Adipocyte (in vitro differentiated cells): ENCODE results near the gene ABI2.
"Not testable (repeated sequence)": the region's sequence is repeated elsewhere in the genome, so short reads cannot be mapped to it uniquely, and the experiment has no call there.

Experiments
- DNase-seq: peaks from one replicate; pipeline ENCODE4 v3.0.0-alpha.2; 2015; ENCODE audit warnings: low read depth
- H3K27me3 ChIP-seq: replicated peaks from 2 replicates; pipeline ENCODE4 v1.7.0; 2013; ENCODE audit warnings: mild to moderate bottlenecking, low read length, moderate library complexity; ENCODE audit not compliant: control insufficient read depth, insufficient read depth
- H3K36me3 ChIP-seq: 2 replicates; pipeline ENCODE4 v1.7.0; 2013; ENCODE audit warnings: low read length, mild to moderate bottlenecking, moderate library complexity; ENCODE audit not compliant: control insufficient read depth, insufficient read depth, severe bottlenecking
- H3K4me1 ChIP-seq: 2 replicates; pipeline ENCODE4 v1.7.0; 2013; ENCODE audit warnings: mild to moderate bottlenecking, low read length, moderate library complexity; ENCODE audit not compliant: control insufficient read depth, insufficient read depth
- H3K4me3 ChIP-seq: 2 replicates; pipeline ENCODE4 v1.7.0; 2013; ENCODE audit warnings: mild to moderate bottlenecking, low read length, moderate library complexity
- H3K9ac ChIP-seq: 2 replicates; pipeline ENCODE4 v1.7.0; 2013; ENCODE audit warnings: mild to moderate bottlenecking, low read length, moderate library complexity
- H3K9me3 ChIP-seq: 2 replicates; pipeline ENCODE4 v1.7.0; 2013; ENCODE audit warnings: mild to moderate bottlenecking, low read length, moderate library complexity; ENCODE audit not compliant: control insufficient read depth

ABI2 gene

GRCh38 chr2:203395858-203396257 lies 67.7 kb downstream of the ABI2 start:
- Histone ChIP-seq H3K36me3 (peaks cover 18% of the 10 kb centered on the region), H3K4me1 (peaks cover 5% of the 10 kb centered on the region), H3K4me3 (no peak overlapping the region), H3K9me3 (no peaks in the 10 kb centered on the region), H3K27me3 (no peaks in the 10 kb centered on the region), H3K9ac (no peak overlapping the region)
- no peak for DNase-seq

GRCh38 chr2:203396667-203397066 lies 68.5 kb downstream of the ABI2 start:
- Histone ChIP-seq H3K4me3 (no peak overlapping the region), H3K4me1 (peaks cover 13% of the 10 kb centered on the region), H3K27me3 (no peaks in the 10 kb centered on the region), H3K9me3 (no peaks in the 10 kb centered on the region), H3K36me3 (peaks cover 18% of the 10 kb centered on the region), H3K9ac (no peak overlapping the region)
- DNase-seq = no peak

- H3K9me3 ChIP-seq = no peaks in the 10 kb centered on the region
- peaks cover 9% of the 10 kb centered on the region for H3K36me3 ChIP-seq
- H3K4me1 ChIP-seq = peaks cover 31% of the 10 kb centered on the region
- no peak for DNase-seq
- H3K27me3 ChIP-seq = no peaks in the 10 kb centered on the region
- no peak overlapping the region for H3K4me3 ChIP-seq
- H3K9ac ChIP-seq = no peak overlapping the region
Measured at GRCh38 chr2:203399031-203399430, 70.8 kb downstream of the ABI2 start.

GRCh38 chr2:203400805-203401585 lies 72.8 kb downstream of the ABI2 start:
- peaks cover 9% of the 10 kb centered on the region for H3K36me3 ChIP-seq
- no peak for DNase-seq

GRCh38 chr2:203404996-203405395 lies 76.8 kb downstream of the ABI2 start:
- Histone ChIP-seq H3K27me3 (no peaks in the 10 kb centered on the region), H3K9me3 (no peaks in the 10 kb centered on the region), H3K4me3 (no peak overlapping the region), H3K4me1 (peaks cover 55% of the 10 kb centered on the region), H3K9ac (no peak overlapping the region), H3K36me3 (peaks cover 3% of the 10 kb centered on the region)
- DNase-seq = no peak

More at GRCh38 chr2:203400805-203401585, 72.8 kb downstream of the ABI2 start:
- Histone ChIP-seq H3K4me3 (peak overlapping the region; percentile 36), H3K9ac (no peak overlapping the region), H3K4me1 (peaks cover 49% of the 10 kb centered on the region), H3K9me3 (no peaks in the 10 kb centered on the region), H3K27me3 (no peaks in the 10 kb centered on the region)

GRCh38 chr2:203407496-203407895 lies 79.3 kb downstream of the ABI2 start:
- H3K4me3 ChIP-seq = no peak overlapping the region
- peaks cover 43% of the 10 kb centered on the region for H3K4me1 ChIP-seq
- H3K9ac ChIP-seq = no peak overlapping the region
- H3K9me3 ChIP-seq = no peaks in the 10 kb centered on the region
- DNase-seq = peak; percentile 56
- H3K36me3 ChIP-seq = peaks cover 14% of the 10 kb centered on the region
- no peaks in the 10 kb centered on the region for H3K27me3 ChIP-seq

- peaks cover 20% of the 10 kb centered on the region for H3K4me1 ChIP-seq
- no peak overlapping the region for H3K4me3 ChIP-seq
- no peaks in the 10 kb centered on the region for H3K27me3 ChIP-seq
- H3K36me3 ChIP-seq = peaks cover 30% of the 10 kb centered on the region
- H3K9me3 ChIP-seq = no peaks in the 10 kb centered on the region
- H3K9ac ChIP-seq = no peak overlapping the region
- DNase-seq = no peak
Measured at GRCh38 chr2:203412546-203413331, 84.5 kb downstream of the ABI2 start.

- peaks cover 40% of the 10 kb centered on the region for H3K36me3 ChIP-seq
- H3K4me1 ChIP-seq = peaks cover 18% of the 10 kb centered on the region
- no peak overlapping the region for H3K4me3 ChIP-seq
- H3K9me3 ChIP-seq = peaks cover 6% of the 10 kb centered on the region
- no peaks in the 10 kb centered on the region for H3K27me3 ChIP-seq
- no peak for DNase-seq
- no peak overlapping the region for H3K9ac ChIP-seq
Measured at GRCh38 chr2:203413796-203414195, 85.6 kb downstream of the ABI2 start.

- peaks cover 48% of the 10 kb centered on the region for H3K36me3 ChIP-seq
- DNase-seq = no peak
- no peaks in the 10 kb centered on the region for H3K27me3 ChIP-seq
- H3K9me3 ChIP-seq = peaks cover 6% of the 10 kb centered on the region
- no peak overlapping the region for H3K4me3 ChIP-seq
- no peak overlapping the region for H3K9ac ChIP-seq
- H3K4me1 ChIP-seq = peaks cover 5% of the 10 kb centered on the region
Measured at GRCh38 chr2:203418271-203418670, 90.1 kb downstream of the ABI2 start.

- H3K4me3 ChIP-seq = no peak overlapping the region
- H3K4me1 ChIP-seq = peaks cover 20% of the 10 kb centered on the region
- H3K36me3 ChIP-seq = peaks cover 8% of the 10 kb centered on the region
- H3K27me3 ChIP-seq = no peaks in the 10 kb centered on the region
- H3K9ac ChIP-seq = no peak overlapping the region
- no peak for DNase-seq
- no peaks in the 10 kb centered on the region for H3K9me3 ChIP-seq
Measured at GRCh38 chr2:203427061-203427460, 98.9 kb downstream of the ABI2 start.

GRCh38 chr2:203429643-203430042 lies 101.4 kb downstream of the ABI2 start:
- DNase-seq, H3K4me3 ChIP-seq, H3K9me3 ChIP-seq, H3K27me3 ChIP-seq, H3K9ac ChIP-seq, H3K36me3 ChIP-seq: not testable (repeated sequence)
- peaks cover 26% of the 10 kb centered on the region for H3K4me1 ChIP-seq
